ENCODE data around the gene SHROOM1. TPM values are rescaled to one million over a fixed set of nuclear protein-coding genes. Genes with fewer than 3 reads are reported as not detected.

Gene SHROOM1
- total RNA-seq, 2 donors from 2014 or later, result 3.2 to 4.2 TPM

DNA sequence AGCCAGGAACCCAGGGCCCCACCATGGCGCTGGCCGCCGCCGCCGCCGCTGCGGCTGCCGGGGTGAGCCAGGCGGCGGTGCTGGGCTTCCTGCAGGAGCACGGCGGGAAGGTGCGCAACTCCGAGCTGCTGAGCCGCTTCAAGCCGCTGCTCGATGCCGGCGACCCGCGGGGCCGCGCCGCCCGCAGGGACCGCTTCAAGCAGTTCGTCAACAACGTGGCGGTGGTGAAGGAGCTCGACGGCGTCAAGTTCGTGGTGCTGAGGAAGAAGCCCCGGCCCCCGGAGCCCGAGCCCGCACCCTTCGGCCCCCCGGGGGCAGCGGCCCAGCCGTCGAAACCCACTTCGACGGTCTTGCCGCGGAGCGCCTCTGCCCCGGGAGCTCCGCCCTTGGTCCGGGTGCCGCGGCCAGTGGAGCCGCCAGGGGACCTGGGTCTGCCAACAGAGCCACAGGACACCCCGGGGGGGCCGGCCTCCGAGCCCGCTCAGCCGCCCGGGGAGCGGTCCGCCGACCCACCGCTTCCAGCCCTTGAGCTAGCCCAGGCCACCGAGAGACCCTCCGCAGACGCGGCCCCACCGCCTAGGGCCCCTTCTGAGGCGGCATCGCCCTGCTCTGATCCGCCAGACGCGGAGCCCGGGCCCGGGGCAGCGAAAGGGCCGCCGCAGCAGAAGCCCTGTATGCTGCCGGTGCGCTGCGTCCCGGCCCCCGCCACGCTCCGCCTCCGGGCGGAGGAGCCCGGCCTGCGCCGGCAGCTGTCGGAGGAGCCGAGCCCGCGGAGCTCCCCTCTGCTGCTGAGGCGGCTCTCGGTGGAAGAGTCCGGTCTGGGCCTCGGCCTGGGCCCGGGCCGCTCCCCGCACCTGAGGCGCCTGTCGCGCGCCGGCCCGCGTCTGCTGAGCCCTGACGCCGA, 16.6 kb downstream of the SHROOM1 start:
- H3K4me1 ChIP-seq, result peaks cover 0 to 15% of the 10 kb centered on the region in 2 donors
- H3K27me3 ChIP-seq, result peaks cover 17 to 21% of the 10 kb centered on the region in 2 donors
- TF ChIP-seq, protein P1, sequence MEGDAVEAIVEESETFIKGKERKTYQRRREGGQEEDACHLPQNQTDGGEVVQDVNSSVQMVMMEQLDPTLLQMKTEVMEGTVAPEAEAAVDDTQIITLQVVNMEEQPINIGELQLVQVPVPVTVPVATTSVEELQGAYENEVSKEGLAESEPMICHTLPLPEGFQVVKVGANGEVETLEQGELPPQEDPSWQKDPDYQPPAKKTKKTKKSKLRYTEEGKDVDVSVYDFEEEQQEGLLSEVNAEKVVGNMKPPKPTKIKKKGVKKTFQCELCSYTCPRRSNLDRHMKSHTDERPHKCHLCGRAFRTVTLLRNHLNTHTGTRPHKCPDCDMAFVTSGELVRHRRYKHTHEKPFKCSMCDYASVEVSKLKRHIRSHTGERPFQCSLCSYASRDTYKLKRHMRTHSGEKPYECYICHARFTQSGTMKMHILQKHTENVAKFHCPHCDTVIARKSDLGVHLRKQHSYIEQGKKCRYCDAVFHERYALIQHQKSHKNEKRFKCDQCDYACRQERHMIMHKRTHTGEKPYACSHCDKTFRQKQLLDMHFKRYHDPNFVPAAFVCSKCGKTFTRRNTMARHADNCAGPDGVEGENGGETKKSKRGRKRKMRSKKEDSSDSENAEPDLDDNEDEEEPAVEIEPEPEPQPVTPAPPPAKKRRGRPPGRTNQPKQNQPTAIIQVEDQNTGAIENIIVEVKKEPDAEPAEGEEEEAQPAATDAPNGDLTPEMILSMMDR (IDR thresholded peaks at IDR 0.05), result no peak
- peak overlapping the region; percentile 11 to 44 for H3K4me3 ChIP-seq
- no peaks in the 10 kb centered on the region for H3K9me3 ChIP-seq
- no peak for DNase-seq (ENCODE audit: low spot score)
- no peaks in the 10 kb centered on the region for H3K36me3 ChIP-seq
- no peak overlapping the region for H3K27ac ChIP-seq

DNA sequence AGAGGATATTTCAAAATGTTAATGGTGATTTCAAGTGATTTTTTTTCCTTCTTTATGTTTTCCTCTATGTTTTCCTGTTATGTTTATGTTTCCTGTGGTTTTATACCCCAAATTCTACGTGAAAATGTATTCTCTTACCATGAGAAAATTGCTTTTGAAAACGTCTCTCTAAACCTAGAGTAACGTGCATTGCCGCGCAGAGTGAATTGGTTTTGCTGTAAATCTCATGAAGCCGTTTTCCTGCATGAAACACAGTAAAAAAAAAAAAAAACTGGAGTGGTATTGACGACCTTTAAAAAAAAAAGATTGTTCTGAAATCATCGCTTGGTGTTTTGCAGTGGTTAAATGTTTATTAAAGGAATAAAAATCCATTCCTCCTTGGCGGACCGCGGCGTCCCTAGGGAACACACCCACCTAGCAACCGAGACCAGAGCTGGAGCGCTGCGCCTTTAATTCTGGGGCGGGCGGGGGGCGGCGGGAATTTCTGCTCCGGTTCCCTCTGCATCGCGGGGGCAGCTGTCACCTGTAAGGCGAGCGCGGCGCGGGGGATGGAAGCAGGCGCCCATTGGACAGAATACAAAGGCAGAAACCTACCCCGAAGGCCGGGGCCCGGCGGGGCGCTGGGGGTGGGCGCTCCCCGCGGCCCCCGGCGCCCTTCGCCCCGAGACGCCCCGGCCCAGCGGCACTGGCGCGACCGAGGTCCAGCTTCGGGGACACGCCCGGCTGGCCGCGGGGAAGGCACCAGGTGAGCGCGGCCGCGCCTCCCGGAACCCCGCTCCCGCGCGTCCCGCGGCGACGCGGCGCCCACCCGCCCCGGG, 17.5 kb downstream of the SHROOM1 start, which contains the start of gene SOWAHA:
TSS of gene SOWAHA (plus strand) at position 522 of the 818 bp plus-strand sequence. CDS start 320 bp downstream, outside the sequence.
- TF ChIP-seq, protein P1 (IDR thresholded peaks at IDR 0.05), result no peak
- Histone ChIP-seq H3K4me1 (peaks cover 0 to 15% of the 10 kb centered on the region in 2 donors), H3K4me3 (peak within 1 kb of the TSS; percentile 11 to 44), H3K27ac (no peak within 1 kb of the TSS), H3K27me3 (peaks cover 17 to 21% of the 10 kb centered on the region in 2 donors), H3K36me3 (no peaks in the 10 kb centered on the region), H3K9me3 (no peaks in the 10 kb centered on the region)
- no peak for DNase-seq (ENCODE audit: low spot score)

DNA sequence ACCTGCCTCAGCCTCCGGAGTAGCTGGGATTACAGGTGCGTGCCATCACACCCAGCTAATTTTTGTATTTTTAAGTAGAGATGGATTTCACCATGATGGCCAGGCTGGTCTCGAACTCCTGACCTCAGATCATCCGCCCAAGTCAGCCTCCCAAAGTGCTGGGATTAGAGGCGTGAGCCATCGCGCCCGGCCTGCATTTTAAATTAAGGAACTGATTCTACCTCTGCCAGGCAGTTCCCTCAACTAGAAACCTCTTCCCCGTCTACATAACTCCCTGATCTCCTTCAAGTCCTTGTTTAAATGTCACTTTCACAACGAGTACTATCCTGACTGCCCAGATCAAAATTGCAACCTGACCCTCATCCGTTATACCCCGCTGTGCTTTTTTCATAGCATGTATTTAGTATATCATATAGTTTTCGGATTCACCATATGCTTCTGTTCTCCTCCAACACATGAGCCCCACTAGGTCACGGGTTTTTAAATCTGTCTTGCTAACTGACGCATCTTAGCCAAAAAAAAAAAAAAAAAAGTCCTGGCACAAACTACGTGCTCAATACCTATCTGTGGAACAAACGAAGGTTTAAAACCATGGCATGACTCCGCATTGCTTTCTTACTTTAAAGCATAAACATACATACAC, 18.2 kb downstream of the SHROOM1 start:
- peaks cover 17 to 21% of the 10 kb centered on the region in 2 donors for H3K27me3 ChIP-seq

DNA sequence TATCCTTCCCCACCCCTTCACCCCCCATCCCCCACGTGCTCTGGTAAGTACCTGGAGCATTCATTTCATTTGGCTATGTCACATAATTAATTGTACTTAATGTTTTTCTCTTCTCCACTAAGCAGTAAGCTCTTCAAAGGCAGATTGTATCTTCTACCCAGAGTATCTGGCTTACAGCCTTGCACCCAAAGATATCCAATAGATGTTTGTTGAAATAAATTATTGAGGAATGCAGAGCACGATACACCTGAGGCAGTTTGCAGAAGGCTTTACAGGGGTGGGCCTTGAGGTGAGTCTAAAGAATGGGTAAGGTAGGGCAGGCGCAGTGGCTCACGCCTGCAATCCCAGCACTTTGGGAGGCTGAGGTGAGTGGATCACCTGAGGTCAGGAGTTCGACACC, 19.8 kb downstream of the SHROOM1 start:
- Histone ChIP-seq H3K36me3 (no peaks in the 10 kb centered on the region), H3K9me3 (no peaks in the 10 kb centered on the region), H3K4me3 (no peak overlapping the region), H3K27me3 (peaks cover 17 to 21% of the 10 kb centered on the region in 2 donors), H3K4me1 (peaks cover 0 to 15% of the 10 kb centered on the region in 2 donors), H3K27ac (no peak overlapping the region)
- TF ChIP-seq, protein P1 (IDR thresholded peaks at IDR 0.05), result no peak
- DNase-seq (ENCODE audit: low spot score), result no peak

More for the DNA sequence above, 18.2 kb downstream of the SHROOM1 start:
- Histone ChIP-seq H3K36me3 (no peaks in the 10 kb centered on the region), H3K9me3 (no peaks in the 10 kb centered on the region), H3K4me1 (peaks cover 0 to 15% of the 10 kb centered on the region in 2 donors), H3K27ac (no peak overlapping the region), H3K4me3 (no peak overlapping the region)
- TF ChIP-seq, protein P1 (IDR thresholded peaks at IDR 0.05), result no peak
- DNase-seq (ENCODE audit: low spot score), result no peak

DNA sequence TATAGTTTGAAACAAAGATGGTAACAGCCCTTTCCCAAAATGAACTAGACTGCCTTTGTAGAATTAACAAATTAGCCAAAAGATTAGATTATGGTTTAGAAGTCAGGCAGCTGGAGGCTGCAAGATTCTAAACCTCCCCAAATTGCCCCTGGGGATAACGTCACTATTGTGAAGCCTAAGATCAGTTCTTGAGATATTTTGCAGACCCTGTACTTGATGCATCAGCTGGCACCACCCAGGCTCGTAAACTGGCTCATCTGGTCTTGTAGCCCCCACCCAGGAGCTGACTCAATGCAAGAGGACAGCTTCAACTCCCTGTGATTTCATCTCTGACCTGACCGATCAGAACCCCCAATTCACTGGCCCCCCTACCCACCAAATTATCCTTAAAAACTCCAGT, 21.6 kb downstream of the SHROOM1 start:
- peaks cover 12 to 19% of the 10 kb centered on the region in 2 donors for H3K27me3 ChIP-seq

More for the DNA sequence above, 21.6 kb downstream of the SHROOM1 start:
- Histone ChIP-seq H3K36me3 (no peaks in the 10 kb centered on the region), H3K9me3 (no peaks in the 10 kb centered on the region), H3K4me3 (no peak overlapping the region), H3K27ac (no peak overlapping the region), H3K4me1 (peaks cover 0 to 11% of the 10 kb centered on the region in 2 donors)
- TF ChIP-seq, protein P1 (IDR thresholded peaks at IDR 0.05), result no peak
- no peak for DNase-seq (ENCODE audit: low spot score)
